ENCODE measurements around the gene OSBPL3. TPM values are rescaled to one million over a fixed set of nuclear protein-coding genes. Genes with fewer than 3 reads are reported as not detected.

The OSBPL3 gene
- total RNA-seq, 1 experiment from 2014 or later = 149 TPM

DNA sequence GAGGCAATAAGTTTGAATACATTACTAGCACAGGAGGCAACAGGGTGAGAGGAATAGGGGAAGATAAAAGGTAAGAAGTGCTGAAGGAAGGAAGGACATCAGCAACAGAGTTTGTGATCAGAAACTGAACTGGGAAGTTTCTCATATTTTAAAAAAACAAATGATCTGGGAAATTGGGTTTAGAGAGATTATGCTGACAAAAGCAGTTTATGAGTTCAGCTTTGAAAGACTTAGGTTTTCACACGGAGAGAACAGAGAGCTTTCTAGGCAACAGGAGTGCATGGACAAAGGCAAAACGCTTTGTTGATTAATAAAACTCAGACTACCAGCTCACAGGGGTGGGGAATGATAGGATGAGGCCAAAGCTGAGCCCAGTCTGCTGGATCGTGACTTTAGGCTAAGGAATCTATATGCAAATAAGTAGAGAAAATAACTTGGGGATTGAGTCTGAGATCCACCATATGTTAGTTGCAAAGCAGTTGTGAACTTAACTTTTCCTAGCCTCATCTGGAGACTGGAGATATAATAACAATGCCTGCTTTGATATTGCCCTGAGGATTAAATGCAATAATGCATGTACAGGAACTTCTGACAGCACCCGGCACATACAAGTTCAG is 4.2 kb downstream of the OSBPL3 start:
- no peak for DNase-seq
- Histone ChIP-seq H3K27me3 (ENCODE audit: low read length) (no peaks in the 10 kb centered on the region), H3K79me2 (ENCODE audit: low read length) (peaks cover 95% of the 10 kb centered on the region), H3K4me3 (ENCODE audit: low read length) (peak overlapping the region; percentile 73), H4K20me1 (ENCODE audit: insufficient read depth, low read depth, low read length) (peaks cover 69% of the 10 kb centered on the region), H3K9me2 (replicated peaks; ENCODE audit: insufficient read depth, low read length) (no peaks in the 10 kb centered on the region), H3K9ac (ENCODE audit: low read length) (peak overlapping the region; percentile 93), H3K4me2 (ENCODE audit: low read depth, low read length, poor library complexity, severe bottlenecking) (peak overlapping the region; percentile 81), H2AFZ (ENCODE audit: low read length) (no peak overlapping the region), H3K9me3 (ENCODE audit: low read length) (no peaks in the 10 kb centered on the region), H3K27ac (ENCODE audit: low read length) (peak overlapping the region; percentile 84), H3K36me3 (ENCODE audit: insufficient read depth, low read length) (peaks cover 18% of the 10 kb centered on the region), H3K4me1 (ENCODE audit: low read length) (peaks cover 79% of the 10 kb centered on the region)

DNA sequence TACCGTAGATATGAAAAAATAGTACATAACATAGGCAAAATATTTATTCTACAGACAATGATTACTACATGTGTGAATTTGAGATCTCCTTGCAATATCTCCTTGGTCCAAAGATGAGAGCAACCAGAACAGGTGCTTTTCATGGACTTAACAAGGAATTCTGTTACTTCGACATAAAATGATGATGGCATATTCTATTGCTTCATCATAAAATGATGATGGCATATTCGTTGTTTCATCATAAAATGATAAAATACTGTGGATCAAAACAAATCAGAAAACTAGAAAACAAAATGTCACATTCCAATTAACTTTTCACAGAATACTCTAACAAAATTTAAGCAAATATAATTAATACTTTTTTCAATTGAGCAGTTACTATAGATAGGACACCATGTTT is 4.8 kb downstream of the OSBPL3 start:
- H4K20me1 ChIP-seq (ENCODE audit: insufficient read depth, low read depth, low read length) = peaks cover 73% of the 10 kb centered on the region

GRCh38 chr7:24974026-24974832 is 5.7 kb downstream of the OSBPL3 start:
- Histone ChIP-seq H3K4me1 (ENCODE audit: low read length) (peaks cover 93% of the 10 kb centered on the region), H3K36me3 (ENCODE audit: insufficient read depth, low read length) (peaks cover 18% of the 10 kb centered on the region), H3K27me3 (ENCODE audit: low read length) (no peaks in the 10 kb centered on the region), H3K27ac (ENCODE audit: low read length) (peak overlapping the region; percentile 84), H4K20me1 (ENCODE audit: insufficient read depth, low read depth, low read length) (peaks cover 82% of the 10 kb centered on the region), H3K79me2 (ENCODE audit: low read length) (peaks cover 100% of the 10 kb centered on the region), H3K4me2 (ENCODE audit: low read depth, low read length, poor library complexity, severe bottlenecking) (peak overlapping the region; percentile 81), H3K9me2 (replicated peaks; ENCODE audit: insufficient read depth, low read length) (no peaks in the 10 kb centered on the region), H3K4me3 (ENCODE audit: low read length) (no peak overlapping the region), H3K9me3 (ENCODE audit: low read length) (no peaks in the 10 kb centered on the region), H3K9ac (ENCODE audit: low read length) (no peak overlapping the region), H2AFZ (ENCODE audit: low read length) (no peak overlapping the region)
- no peak for DNase-seq

More for the DNA sequence above, 4.8 kb downstream of the OSBPL3 start:
- no peaks in the 10 kb centered on the region for H3K9me3 ChIP-seq (ENCODE audit: low read length)
- H3K4me2 ChIP-seq (ENCODE audit: low read depth, low read length, poor library complexity, severe bottlenecking) = peak overlapping the region; percentile 81
- H3K4me3 ChIP-seq (ENCODE audit: low read length) = 0 out of 2 replicates have a peak overlapping the region, but pooled peaks have one; percentile 6
- H3K27ac ChIP-seq (ENCODE audit: low read length) = peak overlapping the region; percentile 84
- peaks cover 84% of the 10 kb centered on the region for H3K4me1 ChIP-seq (ENCODE audit: low read length)
- H3K79me2 ChIP-seq (ENCODE audit: low read length) = peaks cover 98% of the 10 kb centered on the region
- H3K9ac ChIP-seq (ENCODE audit: low read length) = no peak overlapping the region
- no peak for DNase-seq
- no peaks in the 10 kb centered on the region for H3K9me2 ChIP-seq (replicated peaks; ENCODE audit: insufficient read depth, low read length)
- H2AFZ ChIP-seq (ENCODE audit: low read length) = no peak overlapping the region
- no peaks in the 10 kb centered on the region for H3K27me3 ChIP-seq (ENCODE audit: low read length)
- peaks cover 18% of the 10 kb centered on the region for H3K36me3 ChIP-seq (ENCODE audit: insufficient read depth, low read length)

- peaks cover 100% of the 10 kb centered on the region for H3K79me2 ChIP-seq (ENCODE audit: low read length)
- H3K9me3 ChIP-seq (ENCODE audit: low read length) = no peaks in the 10 kb centered on the region
- no peaks in the 10 kb centered on the region for H3K27me3 ChIP-seq (ENCODE audit: low read length)
- H3K9ac ChIP-seq (ENCODE audit: low read length) = no peak overlapping the region
- H4K20me1 ChIP-seq (ENCODE audit: insufficient read depth, low read depth, low read length) = peaks cover 79% of the 10 kb centered on the region
- peaks cover 12% of the 10 kb centered on the region; the same call in 1 of the 2 replicates for H3K36me3 ChIP-seq (ENCODE audit: insufficient read depth, low read length)
- H3K9me2 ChIP-seq (replicated peaks; ENCODE audit: insufficient read depth, low read length) = no peaks in the 10 kb centered on the region
- H3K4me1 ChIP-seq (ENCODE audit: low read length) = peaks cover 98% of the 10 kb centered on the region
- peak overlapping the region; percentile 81 for H3K4me2 ChIP-seq (ENCODE audit: low read depth, low read length, poor library complexity, severe bottlenecking)
- no peak overlapping the region for H3K4me3 ChIP-seq (ENCODE audit: low read length)
- no peak overlapping the region for H2AFZ ChIP-seq (ENCODE audit: low read length)
- DNase-seq = no peak
- H3K27ac ChIP-seq (ENCODE audit: low read length) = peak overlapping the region; percentile 71
Measured at GRCh38 chr7:24972991-24973390, 7.0 kb downstream of the OSBPL3 start.

- no peak for DNase-seq
- H4K20me1 ChIP-seq (ENCODE audit: insufficient read depth, low read depth, low read length) = peaks cover 81% of the 10 kb centered on the region
- H3K9me2 ChIP-seq (replicated peaks; ENCODE audit: insufficient read depth, low read length) = no peaks in the 10 kb centered on the region
- no peaks in the 10 kb centered on the region for H3K9me3 ChIP-seq (ENCODE audit: low read length)
- peaks cover 98% of the 10 kb centered on the region for H3K4me1 ChIP-seq (ENCODE audit: low read length)
- no peaks in the 10 kb centered on the region for H3K27me3 ChIP-seq (ENCODE audit: low read length)
- H3K4me2 ChIP-seq (ENCODE audit: low read depth, low read length, poor library complexity, severe bottlenecking) = no peak overlapping the region
- H2AFZ ChIP-seq (ENCODE audit: low read length) = no peak overlapping the region
- H3K36me3 ChIP-seq (ENCODE audit: insufficient read depth, low read length) = peaks cover 12% of the 10 kb centered on the region; the same call in 1 of the 2 replicates
- H3K4me3 ChIP-seq (ENCODE audit: low read length) = no peak overlapping the region
- no peak overlapping the region for H3K9ac ChIP-seq (ENCODE audit: low read length)
- peaks cover 100% of the 10 kb centered on the region for H3K79me2 ChIP-seq (ENCODE audit: low read length)
- peak overlapping the region; percentile 71 for H3K27ac ChIP-seq (ENCODE audit: low read length)
Measured at GRCh38 chr7:24972166-24972477, 7.9 kb downstream of the OSBPL3 start.

- H3K9me2 ChIP-seq (replicated peaks; ENCODE audit: insufficient read depth, low read length) = no peaks in the 10 kb centered on the region
- H3K4me2 ChIP-seq (ENCODE audit: low read depth, low read length, poor library complexity, severe bottlenecking) = no peak overlapping the region
- H3K36me3 ChIP-seq (ENCODE audit: insufficient read depth, low read length) = peaks cover 12% of the 10 kb centered on the region; the same call in 1 of the 2 replicates
- no peak for DNase-seq
- H3K27ac ChIP-seq (ENCODE audit: low read length) = peak overlapping the region; percentile 71
- H3K9me3 ChIP-seq (ENCODE audit: low read length) = no peaks in the 10 kb centered on the region
- H3K27me3 ChIP-seq (ENCODE audit: low read length) = no peaks in the 10 kb centered on the region
- no peak overlapping the region for H2AFZ ChIP-seq (ENCODE audit: low read length)
- peaks cover 79% of the 10 kb centered on the region for H4K20me1 ChIP-seq (ENCODE audit: insufficient read depth, low read depth, low read length)
- no peak overlapping the region for H3K4me3 ChIP-seq (ENCODE audit: low read length)
- no peak overlapping the region for H3K9ac ChIP-seq (ENCODE audit: low read length)
- peaks cover 100% of the 10 kb centered on the region for H3K79me2 ChIP-seq (ENCODE audit: low read length)
- peaks cover 98% of the 10 kb centered on the region for H3K4me1 ChIP-seq (ENCODE audit: low read length)
Measured at GRCh38 chr7:24971333-24972165, 8.4 kb downstream of the OSBPL3 start.

GRCh38 chr7:24970676-24971075 is 9.3 kb downstream of the OSBPL3 start:
- Histone ChIP-seq H3K79me2 (ENCODE audit: low read length) (peaks cover 100% of the 10 kb centered on the region), H3K36me3 (ENCODE audit: insufficient read depth, low read length) (peaks cover 12% of the 10 kb centered on the region; the same call in 1 of the 2 replicates), H3K4me3 (ENCODE audit: low read length) (no peak overlapping the region), H3K9me2 (replicated peaks; ENCODE audit: insufficient read depth, low read length) (no peaks in the 10 kb centered on the region), H2AFZ (ENCODE audit: low read length) (no peak overlapping the region), H4K20me1 (ENCODE audit: insufficient read depth, low read depth, low read length) (peaks cover 79% of the 10 kb centered on the region), H3K27me3 (ENCODE audit: low read length) (no peaks in the 10 kb centered on the region), H3K27ac (ENCODE audit: low read length) (no peak overlapping the region), H3K4me1 (ENCODE audit: low read length) (peaks cover 98% of the 10 kb centered on the region), H3K9ac (ENCODE audit: low read length) (no peak overlapping the region), H3K9me3 (ENCODE audit: low read length) (no peaks in the 10 kb centered on the region), H3K4me2 (ENCODE audit: low read depth, low read length, poor library complexity, severe bottlenecking) (no peak overlapping the region)
- no peak for DNase-seq

GRCh38 chr7:24968165-24968564 is 11.8 kb downstream of the OSBPL3 start:
- DNase-seq = no peak
- Histone ChIP-seq H3K9me2 (replicated peaks; ENCODE audit: insufficient read depth, low read length) (no peaks in the 10 kb centered on the region), H4K20me1 (ENCODE audit: insufficient read depth, low read depth, low read length) (peaks cover 82% of the 10 kb centered on the region), H3K4me2 (ENCODE audit: low read depth, low read length, poor library complexity, severe bottlenecking) (no peak overlapping the region), H3K36me3 (ENCODE audit: insufficient read depth, low read length) (0 out of 2 replicates have a peak, but pooled peaks cover 3% of the 10 kb centered on the region), H3K9ac (ENCODE audit: low read length) (no peak overlapping the region), H3K4me3 (ENCODE audit: low read length) (no peak overlapping the region), H3K79me2 (ENCODE audit: low read length) (peaks cover 100% of the 10 kb centered on the region), H2AFZ (ENCODE audit: low read length) (no peak overlapping the region), H3K27ac (ENCODE audit: low read length) (peak overlapping the region; percentile 30; the same call in 1 of the 2 replicates), H3K4me1 (ENCODE audit: low read length) (peaks cover 98% of the 10 kb centered on the region), H3K27me3 (ENCODE audit: low read length) (no peaks in the 10 kb centered on the region), H3K9me3 (ENCODE audit: low read length) (no peaks in the 10 kb centered on the region)
